GM23338 (cell line): ENCODE measurements around the gene DLST. TPM values are rescaled to one million over a fixed set of nuclear protein-coding genes. Genes with fewer than 3 reads are reported as not detected.
A peak's percentile ranks its signal among the peaks of the same experiment; 100 is the strongest.

Experiments used
- ATAC-seq: fragments of 200-7000 bp; cut with Tn5 transposase; 3 replicates; pipeline ENCODE4 v1.9.1; 2020
- DNase-seq: peaks from one replicate; pipeline ENCODE4 v3.0.0-alpha.2; 2015; ENCODE audit warnings: low spot score
- H2AFZ ChIP-seq: fragments of 200-600 bp; sonication (generic); 2 replicates; pipeline ENCODE4 v1.8.0; 2016; ENCODE audit warnings: antibody characterized with exemption, mild to moderate bottlenecking, moderate library complexity
- H3F3A ChIP-seq: fragments of 200-600 bp; sonication (generic); replicated peaks from 2 replicates; pipeline ENCODE4 v1.8.0; 2017; ENCODE audit warnings: antibody characterized with exemption, mixed run types, low read depth
- H3K27ac ChIP-seq: fragments of 200-600 bp; sonication (generic); 2 replicates; pipeline ENCODE4 v1.6.1; 2016; ENCODE audit warnings: low read depth
- H3K27me3 ChIP-seq: fragments of 200-600 bp; sonication (generic); 2 replicates; pipeline ENCODE4 v1.8.0; 2016; ENCODE audit warnings: mild to moderate bottlenecking, mixed run types, moderate library complexity; ENCODE audit not compliant: insufficient read depth
- H3K36me3 ChIP-seq: fragments of 200-600 bp; sonication (generic); 2 replicates; pipeline ENCODE4 v1.8.0; 2016; ENCODE audit warnings: mild to moderate bottlenecking; ENCODE audit not compliant: insufficient read depth
- H3K4me1 ChIP-seq: fragments of 200-600 bp; sonication (generic); 2 replicates; pipeline ENCODE4 v1.8.0; 2016; ENCODE audit warnings: mild to moderate bottlenecking, moderate library complexity; ENCODE audit not compliant: insufficient read depth
- H3K4me2 ChIP-seq: fragments of 200-600 bp; sonication (generic); 2 replicates; pipeline ENCODE4 v1.7.1; 2017; ENCODE audit warnings: mixed run types
- H3K4me3 ChIP-seq: fragments of 200-600 bp; sonication (generic); 2 replicates; pipeline ENCODE4 v1.6.1; 2016; ENCODE audit warnings: mixed run types
- H3K79me2 ChIP-seq: fragments of 200-600 bp; sonication (generic); replicated peaks from 2 replicates; pipeline ENCODE4 v1.8.0; 2017; ENCODE audit warnings: mild to moderate bottlenecking; ENCODE audit not compliant: insufficient read depth
- H3K9me2 ChIP-seq: fragments of 200-600 bp; sonication (generic); 2 replicates; pipeline ENCODE4 v1.8.0; 2017; ENCODE audit not compliant: insufficient read depth
- H4K20me1 ChIP-seq: fragments of 200-600 bp; sonication (generic); replicated peaks from 2 replicates; pipeline ENCODE4 v1.8.0; 2017; ENCODE audit warnings: mild to moderate bottlenecking; ENCODE audit not compliant: insufficient read depth
- H3K27ac Mint-ChIP-seq: 2 replicates; pipeline ENCODE4 v1.8.0; 2020; ENCODE audit warnings: inconsistent platforms, mild to moderate bottlenecking, moderate library complexity, mixed read lengths
- H3K27me3 Mint-ChIP-seq: 3 replicates; pipeline ENCODE4 v1.8.0; 2022; ENCODE audit warnings: low read depth, mild to moderate bottlenecking, moderate library complexity, mixed read lengths, inconsistent platforms; ENCODE audit not compliant: insufficient read depth, poor library complexity
- H3K36me3 Mint-ChIP-seq: 3 replicates; pipeline ENCODE4 v1.8.0; 2021; ENCODE audit warnings: low read depth, mild to moderate bottlenecking, inconsistent platforms, moderate library complexity, mixed read lengths
- H3K4me1 Mint-ChIP-seq: 3 replicates; pipeline ENCODE4 v1.8.0; 2020; ENCODE audit warnings: mild to moderate bottlenecking, inconsistent platforms, mixed read lengths
- H3K4me3 Mint-ChIP-seq: 3 replicates; pipeline ENCODE4 v1.8.0; 2021; ENCODE audit warnings: moderate library complexity, mild to moderate bottlenecking, inconsistent platforms, mixed read lengths
- H3K9me3 Mint-ChIP-seq: 3 replicates; pipeline ENCODE4 v1.8.0; 2020; ENCODE audit warnings: moderate library complexity, mild to moderate bottlenecking, inconsistent platforms, mixed read lengths
- CTCF ChIP-seq, 2 experiments: fragments of 200-600 bp in 1 of 2; sonication (generic) in 1 of 2; conservative IDR thresholded peaks; 2 replicates each; pipeline versions ENCODE4 v1.5.1 to v1.6.1; 2016 to 2017; ENCODE audit warnings: antibody characterized with exemption in 2 of 2, low read depth in 2 of 2, mild to moderate bottlenecking in 2 of 2, moderate library complexity in 1 of 2
- ETS1 ChIP-seq: IDR thresholded peaks from 2 replicates; pipeline ENCODE4 v1.6.1; 2016; ENCODE audit warnings: antibody characterized with exemption
- EZH2 ChIP-seq: fragments of 200-600 bp; sonication (generic); IDR thresholded peaks from one replicate; pipeline ENCODE4 v1.8.0; 2017; ENCODE audit warnings: antibody characterized with exemption, mild to moderate bottlenecking, low read depth; ENCODE audit not compliant: unreplicated experiment
- JUNB ChIP-seq: IDR thresholded peaks from one replicate; pipeline ENCODE4 v1.6.1; 2016; ENCODE audit warnings: antibody characterized with exemption; ENCODE audit not compliant: unreplicated experiment
- POLR2AphosphoS5 ChIP-seq: IDR thresholded peaks from 2 replicates; pipeline ENCODE4 v1.6.1; 2016; ENCODE audit warnings: antibody characterized with exemption, low read depth
- REST ChIP-seq: IDR thresholded peaks from one replicate; pipeline ENCODE4 v1.6.1; 2018; ENCODE audit warnings: antibody characterized with exemption; ENCODE audit not compliant: unreplicated experiment
- STAT1 ChIP-seq: IDR thresholded peaks from one replicate; pipeline ENCODE4 v1.6.1; 2016; ENCODE audit warnings: antibody characterized with exemption; ENCODE audit not compliant: unreplicated experiment
- ZNF114 ChIP-seq: fragments of 250-450 bp; sonication (Bioruptor Pico); IDR thresholded peaks from 2 replicates; pipeline ENCODE4 v1.5.0; 2020; ENCODE audit warnings: mild to moderate bottlenecking, moderate library complexity
- ZNF331 ChIP-seq: fragments of 250-450 bp; sonication (Bioruptor Pico); IDR thresholded peaks from 2 replicates; pipeline ENCODE4 v1.5.0; 2020; ENCODE audit warnings: low read depth, mild to moderate bottlenecking, moderate library complexity
- polyA plus RNA-seq: library from polyadenylated mRNA; unstranded; fragments of >200 nt; fragmentation: Nextera tagmentation; extraction: Ambion mirVana; gene quantifications from 2 replicates; pipeline ENCODE4 v1.2.1, GENCODE V29; 2016
- total RNA-seq: library from RNA; depleted of rRNA; stranded (reverse); fragments of >200 nt; shearing (Covaris generic); gene quantifications from 2 replicates; pipeline ENCODE4 v1.2.3, GENCODE V29; 2014
- TF ChIP-seq, protein P1 (sequence below): fragments of 250-450 bp; sonication (Bioruptor Pico); IDR thresholded peaks from 2 replicates; pipeline ENCODE4 v1.5.0; 2020; ENCODE audit warnings: mild to moderate bottlenecking, moderate library complexity

DLST gene
- total and polyA plus RNA-seq, 2 experiments from 2014 or later = 11.2 to 106 TPM

GRCh38 chr14:74893614-74894091 lies 11.9 kb downstream of the DLST start (continued):
- TF ChIP-seq, protein P1, sequence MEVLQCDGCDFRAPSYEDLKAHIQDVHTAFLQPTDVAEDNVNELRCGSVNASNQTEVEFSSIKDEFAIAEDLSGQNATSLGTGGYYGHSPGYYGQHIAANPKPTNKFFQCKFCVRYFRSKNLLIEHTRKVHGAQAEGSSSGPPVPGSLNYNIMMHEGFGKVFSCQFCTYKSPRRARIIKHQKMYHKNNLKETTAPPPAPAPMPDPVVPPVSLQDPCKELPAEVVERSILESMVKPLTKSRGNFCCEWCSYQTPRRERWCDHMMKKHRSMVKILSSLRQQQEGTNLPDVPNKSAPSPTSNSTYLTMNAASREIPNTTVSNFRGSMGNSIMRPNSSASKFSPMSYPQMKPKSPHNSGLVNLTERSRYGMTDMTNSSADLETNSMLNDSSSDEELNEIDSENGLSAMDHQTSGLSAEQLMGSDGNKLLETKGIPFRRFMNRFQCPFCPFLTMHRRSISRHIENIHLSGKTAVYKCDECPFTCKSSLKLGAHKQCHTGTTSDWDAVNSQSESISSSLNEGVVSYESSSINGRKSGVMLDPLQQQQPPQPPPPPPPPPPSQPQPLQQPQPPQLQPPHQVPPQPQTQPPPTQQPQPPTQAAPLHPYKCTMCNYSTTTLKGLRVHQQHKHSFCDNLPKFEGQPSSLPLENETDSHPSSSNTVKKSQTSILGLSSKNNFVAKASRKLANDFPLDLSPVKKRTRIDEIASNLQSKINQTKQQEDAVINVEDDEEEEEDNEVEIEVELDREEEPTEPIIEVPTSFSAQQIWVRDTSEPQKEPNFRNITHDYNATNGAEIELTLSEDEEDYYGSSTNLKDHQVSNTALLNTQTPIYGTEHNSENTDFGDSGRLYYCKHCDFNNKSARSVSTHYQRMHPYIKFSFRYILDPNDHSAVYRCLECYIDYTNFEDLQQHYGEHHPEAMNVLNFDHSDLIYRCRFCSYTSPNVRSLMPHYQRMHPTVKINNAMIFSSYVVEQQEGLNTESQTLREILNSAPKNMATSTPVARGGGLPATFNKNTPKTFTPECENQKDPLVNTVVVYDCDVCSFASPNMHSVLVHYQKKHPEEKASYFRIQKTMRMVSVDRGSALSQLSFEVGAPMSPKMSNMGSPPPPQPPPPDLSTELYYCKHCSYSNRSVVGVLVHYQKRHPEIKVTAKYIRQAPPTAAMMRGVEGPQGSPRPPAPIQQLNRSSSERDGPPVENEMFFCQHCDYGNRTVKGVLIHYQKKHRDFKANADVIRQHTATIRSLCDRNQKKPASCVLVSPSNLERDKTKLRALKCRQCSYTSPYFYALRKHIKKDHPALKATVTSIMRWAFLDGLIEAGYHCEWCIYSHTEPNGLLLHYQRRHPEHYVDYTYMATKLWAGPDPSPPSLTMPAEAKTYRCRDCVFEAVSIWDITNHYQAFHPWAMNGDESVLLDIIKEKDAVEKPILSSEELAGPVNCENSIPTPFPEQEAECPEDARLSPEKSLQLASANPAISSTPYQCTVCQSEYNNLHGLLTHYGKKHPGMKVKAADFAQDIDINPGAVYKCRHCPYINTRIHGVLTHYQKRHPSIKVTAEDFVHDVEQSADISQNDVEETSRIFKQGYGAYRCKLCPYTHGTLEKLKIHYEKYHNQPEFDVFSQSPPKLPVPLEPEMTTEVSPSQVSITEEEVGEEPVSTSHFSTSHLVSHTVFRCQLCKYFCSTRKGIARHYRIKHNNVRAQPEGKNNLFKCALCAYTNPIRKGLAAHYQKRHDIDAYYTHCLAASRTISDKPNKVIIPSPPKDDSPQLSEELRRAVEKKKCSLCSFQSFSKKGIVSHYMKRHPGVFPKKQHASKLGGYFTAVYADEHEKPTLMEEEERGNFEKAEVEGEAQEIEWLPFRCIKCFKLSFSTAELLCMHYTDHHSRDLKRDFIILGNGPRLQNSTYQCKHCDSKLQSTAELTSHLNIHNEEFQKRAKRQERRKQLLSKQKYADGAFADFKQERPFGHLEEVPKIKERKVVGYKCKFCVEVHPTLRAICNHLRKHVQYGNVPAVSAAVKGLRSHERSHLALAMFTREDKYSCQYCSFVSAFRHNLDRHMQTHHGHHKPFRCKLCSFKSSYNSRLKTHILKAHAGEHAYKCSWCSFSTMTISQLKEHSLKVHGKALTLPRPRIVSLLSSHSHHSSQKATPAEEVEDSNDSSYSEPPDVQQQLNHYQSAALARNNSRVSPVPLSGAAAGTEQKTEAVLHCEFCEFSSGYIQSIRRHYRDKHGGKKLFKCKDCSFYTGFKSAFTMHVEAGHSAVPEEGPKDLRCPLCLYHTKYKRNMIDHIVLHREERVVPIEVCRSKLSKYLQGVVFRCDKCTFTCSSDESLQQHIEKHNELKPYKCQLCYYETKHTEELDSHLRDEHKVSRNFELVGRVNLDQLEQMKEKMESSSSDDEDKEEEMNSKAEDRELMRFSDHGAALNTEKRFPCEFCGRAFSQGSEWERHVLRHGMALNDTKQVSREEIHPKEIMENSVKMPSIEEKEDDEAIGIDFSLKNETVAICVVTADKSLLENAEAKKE = no peak
- no peak for TF ChIP-seq REST
- no peak for TF ChIP-seq POLR2AphosphoS5
- no peak for TF ChIP-seq EZH2

DNA sequence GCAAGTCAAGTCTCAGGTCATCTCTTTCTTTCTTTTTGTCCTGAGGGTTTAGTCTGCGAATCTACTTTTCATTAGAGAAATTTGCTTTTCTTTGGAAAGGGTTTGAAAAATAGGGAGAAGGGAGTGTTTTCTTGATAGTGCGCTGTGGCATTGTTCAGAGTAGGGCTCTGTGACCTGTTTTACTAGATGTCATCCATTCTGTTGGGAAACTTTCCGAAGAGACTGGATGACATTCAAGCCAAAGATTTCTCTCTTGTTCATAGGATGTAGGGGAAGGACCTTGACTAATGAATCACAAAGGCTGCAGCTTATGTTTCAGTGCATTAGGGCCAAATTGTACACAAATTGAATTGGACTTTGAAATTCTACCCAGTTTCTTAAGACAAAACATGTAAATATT lies 14.7 kb downstream of the DLST start:
- no peak overlapping the region for H3K4me3 Mint-ChIP-seq
- Histone ChIP-seq H3K4me1 (no peaks in the 10 kb centered on the region), H2AFZ (no peak overlapping the region), H3K4me3 (no peak overlapping the region), H3K79me2 (no peaks in the 10 kb centered on the region; the same call in 1 of the 2 replicates), H3K36me3 (peaks cover 88% of the 10 kb centered on the region), H3K27me3 (no peaks in the 10 kb centered on the region), H3F3A (0 out of 2 replicates have a peak, but pooled peaks cover 8% of the 10 kb centered on the region), H3K9me2 (no peaks in the 10 kb centered on the region), H4K20me1 (peaks cover 47% of the 10 kb centered on the region), H3K27ac (0 out of 2 replicates have a peak overlapping the region, but pooled peaks have one; percentile 14), H3K4me2 (no peak overlapping the region)
- no peak overlapping the region for H3K27ac Mint-ChIP-seq
- no peaks in the 10 kb centered on the region for H3K27me3 Mint-ChIP-seq
- DNase-seq = no peak
- no peak for ATAC-seq
- peaks cover 97% of the 10 kb centered on the region for H3K36me3 Mint-ChIP-seq
- H3K4me1 Mint-ChIP-seq = no peaks in the 10 kb centered on the region
- H3K9me3 Mint-ChIP-seq = no peaks in the 10 kb centered on the region
- no peak for TF ChIP-seq POLR2AphosphoS5
- no peak for TF ChIP-seq JUNB
- no peak for TF ChIP-seq ZNF114 (CRISPR knock-in tag)
- TF ChIP-seq STAT1 = no peak
- no peak for TF ChIP-seq ZNF331 (CRISPR knock-in tag)
- TF ChIP-seq CTCF (conservative IDR thresholded peaks at IDR 0.05; ENCODE audit: low read depth in 2 of 2) = no peak
- TF ChIP-seq ETS1 = no peak
